GM18909 (cell line): Measurements from ENCODE around the gene ADARB2.
A peak's percentile ranks its signal among the peaks of the same experiment; 100 is the strongest.

Experiments used
- ATAC-seq: cut with Tn5 transposase; IDR thresholded peaks from one replicate; pipeline ENCODE4 v1.9.1; 2021; ENCODE audit warnings: mild to moderate bottlenecking; ENCODE audit not compliant: unreplicated experiment, poor library complexity

The ADARB2 gene

GRCh38 chr10:1393481-1393880 lies 343.8 kb downstream of the ADARB2 start:
- no peak for ATAC-seq

GRCh38 chr10:1392127-1392526 lies 345.2 kb downstream of the ADARB2 start:
- no peak for ATAC-seq

- ATAC-seq = no peak
Observed at GRCh38 chr10:1390200-1390599, 347.1 kb downstream of the ADARB2 start.

GRCh38 chr10:1384026-1384425 lies 353.3 kb downstream of the ADARB2 start:
- ATAC-seq = no peak

- no peak for ATAC-seq
Observed at GRCh38 chr10:1382711-1383110, 354.6 kb downstream of the ADARB2 start.

- ATAC-seq = no peak
Observed at GRCh38 chr10:1381339-1381738, 356.0 kb downstream of the ADARB2 start.

- ATAC-seq = no peak
Observed at GRCh38 chr10:1380088-1380671, 357.1 kb downstream of the ADARB2 start.

- ATAC-seq = no peak
Observed at GRCh38 chr10:1379601-1380000, 357.7 kb downstream of the ADARB2 start.

- ATAC-seq = no peak
Observed at GRCh38 chr10:1378473-1378872, 358.9 kb downstream of the ADARB2 start.

- ATAC-seq = no peak
Observed at GRCh38 chr10:1377740-1378397, 359.5 kb downstream of the ADARB2 start.

GRCh38 chr10:1377231-1377630 lies 360.1 kb downstream of the ADARB2 start:
- no peak for ATAC-seq

- ATAC-seq = no peak
Observed at GRCh38 chr10:1376384-1376945, 360.9 kb downstream of the ADARB2 start.

- ATAC-seq = no peak
Observed at GRCh38 chr10:1375346-1376170, 361.8 kb downstream of the ADARB2 start.

- no peak for ATAC-seq
Observed at GRCh38 chr10:1374511-1375345, 362.6 kb downstream of the ADARB2 start.

GRCh38 chr10:1373287-1373686 lies 364.0 kb downstream of the ADARB2 start:
- ATAC-seq = no peak

- ATAC-seq = no peak
Observed at GRCh38 chr10:1372212-1372611, 365.1 kb downstream of the ADARB2 start.

GRCh38 chr10:1370298-1370697 lies 367.0 kb downstream of the ADARB2 start:
- no peak for ATAC-seq

GRCh38 chr10:1369665-1370064 lies 367.7 kb downstream of the ADARB2 start:
- ATAC-seq = no peak

GRCh38 chr10:1369197-1369596 lies 368.1 kb downstream of the ADARB2 start:
- no peak for ATAC-seq

- peak; percentile 55 for ATAC-seq
Observed at GRCh38 chr10:1368842-1369171, 368.5 kb downstream of the ADARB2 start.
